ENCODE data around the gene RAC2. TPM values are rescaled to one million over a fixed set of nuclear protein-coding genes. Genes with fewer than 3 reads are reported as not detected.
"Not testable (repeated sequence)": the region's sequence is repeated elsewhere in the genome, so short reads cannot be mapped to it uniquely, and the experiment has no call there.

RAC2 gene
- polyA plus RNA-seq, 1 donor = 22.6 TPM

- Histone ChIP-seq H3K27ac (ENCODE audit: low read length) (no peak overlapping the region), H3K36me3 (ENCODE audit: control insufficient read depth, insufficient read depth, low read length) (no peaks in the 10 kb centered on the region), H3K4me3 (ENCODE audit: low read length) (no peak overlapping the region), H3K4me1 (ENCODE audit: control insufficient read depth, insufficient read depth, low read length) (peaks cover 27% of the 10 kb centered on the region), H3K9me3 (ENCODE audit: control insufficient read depth, low read depth, low read length) (no peaks in the 10 kb centered on the region), H3K27me3 (ENCODE audit: control insufficient read depth, insufficient read depth, low read length) (no peaks in the 10 kb centered on the region)
- WGBS (ENCODE audit: insufficient coverage, low lambda C conversion rate) = no CpG with 5 or more reads among the region's 5 CpGs
- no peak for DNase-seq
Observed at GRCh38 chr22:37202001-37202555, 42.0 kb downstream of the RAC2 start.

DNA sequence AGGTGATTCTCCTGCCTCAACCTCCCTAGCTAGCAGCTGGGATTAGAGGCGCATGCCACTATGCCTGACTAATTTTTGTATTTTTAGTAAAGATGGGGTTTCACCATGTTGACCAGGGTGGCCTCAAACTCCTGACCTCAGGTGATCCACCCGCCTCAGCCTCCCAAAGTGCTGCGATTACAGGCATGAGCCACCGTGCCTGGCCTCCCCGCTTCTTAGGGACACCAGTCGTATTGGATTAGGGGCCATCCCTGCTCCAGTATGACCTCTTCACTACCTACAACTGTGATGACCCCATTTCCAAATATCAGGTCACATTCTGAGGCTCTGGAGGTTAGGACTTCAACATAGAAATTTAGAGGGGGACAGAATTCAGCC lies 42.6 kb downstream of the RAC2 start:
- not testable (repeated sequence) for H3K9me3 ChIP-seq (ENCODE audit: control insufficient read depth, low read depth, low read length); H3K27ac ChIP-seq (ENCODE audit: low read length); H3K4me3 ChIP-seq (ENCODE audit: low read length); H3K27me3 ChIP-seq (ENCODE audit: control insufficient read depth, insufficient read depth, low read length); H3K36me3 ChIP-seq (ENCODE audit: control insufficient read depth, insufficient read depth, low read length); DNase-seq
- no CpG with 5 or more reads among the region's 6 CpGs for WGBS (ENCODE audit: insufficient coverage, low lambda C conversion rate)
- H3K4me1 ChIP-seq (ENCODE audit: control insufficient read depth, insufficient read depth, low read length) = peaks cover 33% of the 10 kb centered on the region

- Histone ChIP-seq H3K27me3 (ENCODE audit: control insufficient read depth, insufficient read depth, low read length) (no peaks in the 10 kb centered on the region), H3K4me3 (ENCODE audit: low read length) (peak overlapping the region; percentile 22), H3K9me3 (ENCODE audit: control insufficient read depth, low read depth, low read length) (no peaks in the 10 kb centered on the region), H3K36me3 (ENCODE audit: control insufficient read depth, insufficient read depth, low read length) (no peaks in the 10 kb centered on the region), H3K4me1 (ENCODE audit: control insufficient read depth, insufficient read depth, low read length) (peaks cover 34% of the 10 kb centered on the region), H3K27ac (ENCODE audit: low read length) (peak overlapping the region; percentile 55)
- DNase-seq = no peak
- no CpG with 5 or more reads among the region's 12 CpGs for WGBS (ENCODE audit: insufficient coverage, low lambda C conversion rate)
Observed at GRCh38 chr22:37199760-37200108, 44.3 kb downstream of the RAC2 start.

DNA sequence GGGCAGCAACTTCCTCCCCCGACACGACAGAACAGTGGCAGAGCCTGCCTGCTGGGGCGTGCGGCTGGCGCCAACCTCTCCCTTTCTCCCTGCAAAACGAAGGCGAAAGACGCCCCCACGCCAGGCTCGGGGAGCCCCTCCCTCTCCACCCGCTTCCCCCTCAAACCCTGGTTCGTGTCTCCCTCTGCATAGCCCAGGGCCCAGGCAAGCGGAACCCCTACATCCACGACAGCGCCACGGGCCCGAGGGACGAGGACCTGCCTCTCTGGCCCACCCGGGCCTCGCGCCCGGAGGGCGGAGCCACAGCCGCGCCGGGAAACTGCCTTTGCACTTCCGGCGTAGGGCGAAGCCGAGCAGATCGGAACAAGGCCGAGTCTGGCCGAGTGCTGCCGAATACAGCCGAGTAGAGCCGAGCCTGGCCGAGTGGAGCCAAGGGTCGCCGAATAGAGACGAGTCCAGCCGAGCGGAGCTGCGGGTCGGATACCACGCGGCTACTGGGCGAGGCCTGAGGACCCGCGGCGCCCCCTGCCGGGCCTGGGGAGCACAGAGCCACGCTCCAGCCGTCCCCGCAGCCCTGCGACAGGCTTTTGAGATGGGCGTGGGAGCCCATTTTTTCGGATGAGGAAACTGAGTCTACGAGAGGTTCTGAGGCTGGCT lies 44.8 kb downstream of the RAC2 start:
- Histone ChIP-seq H3K9me3 (ENCODE audit: control insufficient read depth, low read depth, low read length) (no peaks in the 10 kb centered on the region), H3K4me1 (ENCODE audit: control insufficient read depth, insufficient read depth, low read length) (peaks cover 34% of the 10 kb centered on the region), H3K4me3 (ENCODE audit: low read length) (peak overlapping the region; percentile 74), H3K27me3 (ENCODE audit: control insufficient read depth, insufficient read depth, low read length) (no peaks in the 10 kb centered on the region), H3K36me3 (ENCODE audit: control insufficient read depth, insufficient read depth, low read length) (no peaks in the 10 kb centered on the region), H3K27ac (ENCODE audit: low read length) (peak overlapping the region; percentile 95)
- no CpG with 5 or more reads among the region's 58 CpGs for WGBS (ENCODE audit: insufficient coverage, low lambda C conversion rate)
- DNase-seq = peak; percentile 99

DNA sequence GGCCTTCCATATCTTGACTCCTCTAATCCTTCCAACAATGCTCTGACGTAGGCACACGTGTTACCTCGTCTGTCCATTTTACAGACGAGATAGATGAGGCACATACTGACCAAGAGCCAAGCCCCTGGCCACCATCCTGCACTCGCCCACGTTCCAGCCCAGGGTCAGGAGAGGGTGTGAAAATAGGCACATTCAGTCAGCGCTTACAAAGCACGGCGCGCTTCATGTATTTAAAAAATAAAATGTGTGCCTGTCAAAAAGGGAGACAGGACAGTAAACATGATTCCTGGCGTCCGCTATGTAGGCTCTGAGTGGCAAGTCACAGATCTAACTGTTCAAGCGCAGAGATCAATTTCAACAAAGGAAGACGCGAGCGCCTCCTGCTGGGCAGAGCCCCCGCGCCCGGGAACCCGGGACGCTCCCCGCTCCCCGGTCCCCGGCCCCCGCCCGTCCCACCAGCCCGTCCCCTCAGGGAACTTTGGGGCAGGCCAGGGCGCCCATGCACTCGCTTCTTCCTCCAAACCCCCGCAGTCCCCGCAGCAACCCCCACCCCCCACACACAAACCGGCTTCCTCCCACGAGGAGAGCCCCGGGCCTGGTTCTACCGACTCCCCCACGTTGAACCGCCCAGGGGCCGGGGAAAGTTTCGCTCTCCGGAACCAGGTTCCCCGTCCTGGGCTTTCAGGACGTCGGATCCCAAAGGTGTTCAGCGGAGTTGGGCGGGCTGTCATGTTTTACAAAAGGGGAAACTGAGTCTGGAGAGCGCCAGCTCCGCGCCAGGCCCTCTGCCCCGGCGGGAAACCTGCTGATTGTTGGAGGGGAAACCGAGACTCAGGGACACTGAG lies 45.6 kb downstream of the RAC2 start:
- peak overlapping the region; percentile 74 for H3K4me3 ChIP-seq (ENCODE audit: low read length)
- H3K27ac ChIP-seq (ENCODE audit: low read length) = peak overlapping the region; percentile 95
- H3K27me3 ChIP-seq (ENCODE audit: control insufficient read depth, insufficient read depth, low read length) = no peaks in the 10 kb centered on the region
- H3K36me3 ChIP-seq (ENCODE audit: control insufficient read depth, insufficient read depth, low read length) = no peaks in the 10 kb centered on the region
- DNase-seq = peak; percentile 71 to 74
- H3K9me3 ChIP-seq (ENCODE audit: control insufficient read depth, low read depth, low read length) = no peaks in the 10 kb centered on the region
- 40% methylated on average over 1 of the region's 51 CpGs for WGBS (ENCODE audit: insufficient coverage, low lambda C conversion rate)
- H3K4me1 ChIP-seq (ENCODE audit: control insufficient read depth, insufficient read depth, low read length) = peaks cover 34% of the 10 kb centered on the region

GRCh38 chr22:37197451-37198257 lies 46.4 kb downstream of the RAC2 start:
- Histone ChIP-seq H3K9me3 (ENCODE audit: control insufficient read depth, low read depth, low read length) (no peaks in the 10 kb centered on the region), H3K4me3 (ENCODE audit: low read length) (no peak overlapping the region), H3K36me3 (ENCODE audit: control insufficient read depth, insufficient read depth, low read length) (no peaks in the 10 kb centered on the region), H3K27me3 (ENCODE audit: control insufficient read depth, insufficient read depth, low read length) (no peaks in the 10 kb centered on the region), H3K4me1 (ENCODE audit: control insufficient read depth, insufficient read depth, low read length) (peaks cover 39% of the 10 kb centered on the region), H3K27ac (ENCODE audit: low read length) (peak overlapping the region; percentile 52)
- no peak for DNase-seq
- WGBS (ENCODE audit: insufficient coverage, low lambda C conversion rate) = no CpG with 5 or more reads among the region's 12 CpGs

GRCh38 chr22:37196539-37197450 lies 47.3 kb downstream of the RAC2 start:
- Histone ChIP-seq H3K27me3 (ENCODE audit: control insufficient read depth, insufficient read depth, low read length) (no peaks in the 10 kb centered on the region), H3K4me1 (ENCODE audit: control insufficient read depth, insufficient read depth, low read length) (peaks cover 39% of the 10 kb centered on the region), H3K27ac (ENCODE audit: low read length) (peak overlapping the region; percentile 52), H3K4me3 (ENCODE audit: low read length) (no peak overlapping the region), H3K36me3 (ENCODE audit: control insufficient read depth, insufficient read depth, low read length) (no peaks in the 10 kb centered on the region), H3K9me3 (ENCODE audit: control insufficient read depth, low read depth, low read length) (no peaks in the 10 kb centered on the region)
- DNase-seq = peak; percentile 70 to 73
- WGBS (ENCODE audit: insufficient coverage, low lambda C conversion rate) = no CpG with 5 or more reads among the region's 14 CpGs

- Histone ChIP-seq H3K4me3 (ENCODE audit: low read length) (no peak overlapping the region), H3K27me3 (ENCODE audit: control insufficient read depth, insufficient read depth, low read length) (no peaks in the 10 kb centered on the region), H3K27ac (ENCODE audit: low read length) (no peak overlapping the region), H3K9me3 (ENCODE audit: control insufficient read depth, low read depth, low read length) (no peaks in the 10 kb centered on the region), H3K4me1 (ENCODE audit: control insufficient read depth, insufficient read depth, low read length) (peaks cover 40% of the 10 kb centered on the region), H3K36me3 (ENCODE audit: control insufficient read depth, insufficient read depth, low read length) (no peaks in the 10 kb centered on the region)
- no CpG with 5 or more reads among the region's 4 CpGs for WGBS (ENCODE audit: insufficient coverage, low lambda C conversion rate)
- no peak for DNase-seq
Observed at GRCh38 chr22:37195921-37196320, 48.1 kb downstream of the RAC2 start.

GRCh38 chr22:37194750-37195149 lies 49.3 kb downstream of the RAC2 start:
- WGBS (ENCODE audit: insufficient coverage, low lambda C conversion rate) = no CpG with 5 or more reads among the region's 3 CpGs
- H3K27ac ChIP-seq (ENCODE audit: low read length) = no peak overlapping the region
- H3K4me1 ChIP-seq (ENCODE audit: control insufficient read depth, insufficient read depth, low read length) = peaks cover 34% of the 10 kb centered on the region
- no peaks in the 10 kb centered on the region for H3K36me3 ChIP-seq (ENCODE audit: control insufficient read depth, insufficient read depth, low read length)
- no peak for DNase-seq
- H3K9me3 ChIP-seq (ENCODE audit: control insufficient read depth, low read depth, low read length) = no peaks in the 10 kb centered on the region
- no peaks in the 10 kb centered on the region for H3K27me3 ChIP-seq (ENCODE audit: control insufficient read depth, insufficient read depth, low read length)
- H3K4me3 ChIP-seq (ENCODE audit: low read length) = no peak overlapping the region

All from large intestine (tissue), 3 donors.